ENCODE data around the gene ARL15. TPM values are rescaled to one million over a fixed set of nuclear protein-coding genes. Genes with fewer than 3 reads are reported as not detected.

Gene ARL15
- total RNA-seq, 1 experiment from 2014 or later: 0.64 TPM

DNA sequence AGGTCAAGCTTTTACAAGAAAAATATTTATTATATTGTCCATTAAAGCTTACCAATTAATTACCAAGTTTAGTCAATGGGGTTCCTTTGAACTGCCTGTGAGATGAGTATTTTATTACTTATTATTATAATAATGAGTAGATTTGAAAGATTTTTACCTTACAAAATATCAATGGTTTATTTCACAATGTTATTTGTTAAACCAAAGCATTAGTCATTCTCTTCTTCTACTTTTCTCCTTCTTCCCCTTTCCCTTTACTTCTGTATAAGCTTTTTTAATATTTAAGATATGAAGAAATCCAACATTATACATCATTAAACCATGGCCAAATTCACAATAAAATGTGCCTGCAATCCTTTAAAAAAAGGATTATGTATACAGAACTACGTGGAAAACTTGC, 369.5 kb downstream of the ARL15 start:
- in situ Hi-C loops (cut with HindIII; ENCODE audit: low sequenced_read_pairs): no loop called here
- no peak for DNase-seq (ENCODE audit: low spot score)

DNA sequence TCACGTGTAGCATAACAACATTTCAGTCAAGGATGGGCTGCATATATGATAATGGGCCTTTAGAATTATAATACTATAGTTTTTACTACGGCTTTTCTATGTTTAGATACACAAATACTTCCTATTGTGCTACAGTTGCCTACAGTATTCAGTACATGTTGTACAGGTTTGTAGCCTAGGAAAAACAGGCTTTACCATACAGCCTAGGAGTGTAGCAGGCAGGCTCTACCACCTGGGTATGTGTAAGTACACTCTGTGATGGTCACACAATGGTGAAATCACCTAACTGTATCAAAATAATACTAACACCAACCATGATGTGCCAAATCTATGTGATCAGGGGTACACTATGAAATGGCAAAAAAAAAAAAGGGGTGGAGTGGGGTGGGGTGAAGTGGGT, 372.9 kb downstream of the ARL15 start:
- DNase-seq (ENCODE audit: low spot score): no peak
- in situ Hi-C loops (cut with HindIII; ENCODE audit: low sequenced_read_pairs): no loop called here

DNA sequence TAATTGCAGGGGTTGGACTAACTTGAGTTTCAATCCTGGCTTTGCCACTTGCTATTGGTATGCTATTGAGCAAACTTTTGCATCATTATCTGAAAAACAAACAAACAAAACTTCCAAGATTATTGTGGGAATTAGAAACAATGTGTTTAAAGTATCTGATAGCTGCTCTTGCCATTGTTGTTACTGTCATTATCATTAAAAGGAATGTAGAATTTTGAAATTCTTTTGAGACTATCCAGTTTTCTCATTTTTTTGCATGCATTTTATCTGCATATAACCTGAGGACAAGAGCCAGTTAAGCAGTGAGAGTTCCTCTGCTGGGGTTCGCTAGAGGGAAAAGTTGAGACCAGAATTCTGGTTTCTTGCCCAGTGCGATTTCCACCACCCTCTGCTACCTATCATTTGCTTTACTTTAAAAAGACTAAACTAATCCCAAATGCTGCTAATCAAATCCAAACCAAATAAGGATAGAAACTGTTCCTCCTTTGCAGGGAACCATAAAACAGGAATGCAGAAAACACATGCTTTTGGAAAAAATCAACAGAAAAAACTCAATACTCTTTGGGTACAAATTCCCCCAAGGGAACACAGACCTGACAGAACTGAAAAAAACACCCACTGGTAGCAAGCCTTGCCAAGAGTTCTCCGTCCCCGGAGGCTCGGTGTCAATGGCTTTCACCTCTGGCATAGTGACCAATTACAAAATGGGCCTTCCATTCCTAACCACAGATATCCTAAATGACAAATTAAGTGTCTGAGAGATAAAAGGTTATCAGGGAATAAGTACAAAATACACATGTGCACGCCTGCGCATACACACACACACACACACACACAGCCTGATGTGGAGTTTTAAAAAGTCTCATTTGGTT, 373.7 kb downstream of the ARL15 start:
- no peak for DNase-seq (ENCODE audit: low spot score)
- in situ Hi-C loops (cut with HindIII; ENCODE audit: low sequenced_read_pairs): no loop called here

DNA sequence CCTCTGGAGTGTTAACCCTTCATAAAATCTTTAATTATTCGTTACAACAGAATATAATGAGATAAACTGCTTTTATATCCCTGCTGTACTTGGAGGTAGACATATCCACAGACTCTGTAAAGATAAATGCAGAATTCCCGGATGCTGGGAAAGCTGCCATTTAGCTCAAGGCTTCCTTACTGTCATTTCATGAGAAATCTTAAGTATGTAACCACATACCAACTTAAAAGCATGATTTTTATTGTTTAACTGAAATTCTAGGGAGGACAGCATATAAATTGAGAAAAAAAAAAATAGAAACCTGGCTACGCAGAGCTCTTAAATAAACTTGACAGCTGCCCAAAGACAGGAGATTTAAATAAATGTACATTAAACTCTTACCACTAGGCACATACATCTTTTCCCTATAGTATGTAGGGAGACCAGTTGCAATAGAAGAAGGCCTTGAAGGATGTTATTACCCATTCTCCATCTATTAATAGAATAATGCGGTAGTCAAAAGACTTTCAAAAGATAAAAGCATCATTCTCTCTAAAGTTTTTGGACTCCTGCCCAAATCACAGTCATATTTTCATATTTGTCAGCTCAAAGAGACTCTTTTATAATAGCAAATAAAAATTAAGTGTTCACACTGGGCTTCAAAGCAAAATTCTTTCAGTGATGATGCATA, 376.1 kb downstream of the ARL15 start:
- in situ Hi-C loops (cut with HindIII; ENCODE audit: low sequenced_read_pairs): no loop called here

DNA sequence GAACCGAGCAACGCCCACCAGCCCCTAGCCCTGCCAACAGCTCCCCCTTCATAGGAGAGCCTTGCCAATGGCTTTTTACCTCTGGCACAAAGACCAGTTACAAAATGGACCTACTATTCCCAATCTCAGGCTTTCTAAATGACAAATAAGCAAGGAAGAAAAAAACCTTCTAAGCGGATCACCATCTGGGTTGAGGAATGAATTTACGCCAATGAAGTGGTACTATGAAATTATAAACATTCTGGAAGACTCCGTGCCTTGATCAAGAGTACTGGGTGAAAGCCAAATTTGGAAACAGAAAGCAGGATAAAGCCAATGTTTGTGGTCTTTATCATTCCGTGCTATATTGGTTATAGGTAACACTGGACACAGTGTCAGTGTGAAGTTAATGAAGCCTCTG, 378.0 kb downstream of the ARL15 start:
- in situ Hi-C loops (cut with HindIII; ENCODE audit: low sequenced_read_pairs): no loop called here
- no peak for DNase-seq (ENCODE audit: low spot score)

More for the DNA sequence above, 376.1 kb downstream of the ARL15 start:
- DNase-seq (ENCODE audit: low spot score): no peak

DNA sequence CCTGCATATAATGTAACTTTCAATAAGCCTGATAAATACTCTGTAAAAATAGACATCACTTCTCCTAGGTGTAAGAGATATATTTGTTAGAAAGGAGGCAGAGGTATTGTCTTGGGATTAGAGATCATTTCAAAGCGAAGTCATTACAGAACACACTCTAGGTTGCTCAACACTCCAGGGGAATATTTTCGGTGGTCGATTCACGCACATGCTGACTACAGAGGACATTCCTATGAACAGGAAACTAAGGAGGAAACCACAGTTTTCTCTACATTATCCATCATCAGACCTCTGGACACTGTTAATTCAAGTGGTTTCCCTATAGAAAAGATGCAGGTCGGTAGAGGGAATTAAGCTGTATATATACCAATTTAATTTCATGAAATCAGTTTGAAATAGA, 379.9 kb downstream of the ARL15 start:
- no peak for DNase-seq (ENCODE audit: low spot score)

DNA sequence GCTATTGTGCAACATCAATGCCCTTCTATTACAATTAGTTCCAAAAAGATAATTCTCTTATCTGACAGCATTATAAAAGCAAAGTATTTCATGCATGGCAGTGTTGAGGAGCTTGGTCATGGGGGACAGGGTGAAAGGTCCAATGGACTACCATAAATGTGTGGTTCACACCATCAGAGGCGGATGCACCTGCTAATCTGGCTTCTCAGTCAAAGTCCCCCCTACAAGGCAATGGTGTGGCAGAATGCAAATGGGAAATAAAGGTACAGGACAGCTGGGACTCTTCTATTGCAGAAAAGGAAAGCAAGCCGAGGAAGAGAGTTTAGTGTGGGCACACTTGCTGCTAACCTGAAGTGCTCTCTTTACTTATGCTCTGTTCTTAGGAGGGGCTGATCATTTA, 380.8 kb downstream of the ARL15 start:
- no peak for DNase-seq (ENCODE audit: low spot score)
- in situ Hi-C loops (cut with HindIII; ENCODE audit: low sequenced_read_pairs): no loop called here

More for the DNA sequence above, 379.9 kb downstream of the ARL15 start:
- in situ Hi-C loops (cut with HindIII; ENCODE audit: low sequenced_read_pairs): no loop called here

DNA sequence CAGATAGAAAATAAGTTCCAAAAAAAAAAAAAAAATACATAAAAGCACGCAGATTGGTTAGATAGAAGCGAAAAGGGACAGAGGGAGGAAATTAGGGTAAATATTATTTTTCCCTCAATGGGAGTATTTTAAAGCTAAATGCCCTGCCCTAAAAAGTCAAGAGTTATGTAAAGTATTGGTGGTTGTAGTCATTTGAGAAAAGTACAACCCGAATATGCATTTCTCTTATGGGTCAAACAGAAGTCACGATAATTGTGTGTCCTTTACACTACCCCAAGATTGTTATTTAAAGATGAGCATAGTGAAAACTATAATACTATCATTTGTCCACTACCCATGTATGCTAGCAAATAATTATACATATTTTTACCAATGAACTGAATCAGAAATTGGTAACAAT, 381.2 kb downstream of the ARL15 start:
- in situ Hi-C loops (cut with HindIII; ENCODE audit: low sequenced_read_pairs): no loop called here
- no peak for DNase-seq (ENCODE audit: low spot score)

DNA sequence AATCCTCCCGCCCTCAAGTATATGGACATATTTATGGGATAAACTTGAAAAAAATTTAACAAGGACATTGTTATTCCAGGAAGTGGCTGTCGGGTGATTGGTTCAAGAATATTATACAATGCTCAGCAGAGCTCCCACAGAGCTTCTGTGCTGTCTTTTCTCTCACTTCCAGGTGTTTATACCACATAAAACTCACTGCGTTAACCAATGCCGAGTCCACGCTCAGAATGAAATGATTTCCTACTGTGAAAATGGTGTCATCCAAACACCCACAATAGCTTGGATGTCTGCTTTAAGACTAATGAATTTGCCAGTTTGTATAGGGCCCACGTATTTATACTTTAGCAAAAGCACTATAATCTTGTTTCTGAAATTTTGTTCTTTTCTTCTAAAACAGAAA, 381.7 kb downstream of the ARL15 start:
- in situ Hi-C loops (cut with HindIII; ENCODE audit: low sequenced_read_pairs): no loop called here
- DNase-seq (ENCODE audit: low spot score): no peak

DNA sequence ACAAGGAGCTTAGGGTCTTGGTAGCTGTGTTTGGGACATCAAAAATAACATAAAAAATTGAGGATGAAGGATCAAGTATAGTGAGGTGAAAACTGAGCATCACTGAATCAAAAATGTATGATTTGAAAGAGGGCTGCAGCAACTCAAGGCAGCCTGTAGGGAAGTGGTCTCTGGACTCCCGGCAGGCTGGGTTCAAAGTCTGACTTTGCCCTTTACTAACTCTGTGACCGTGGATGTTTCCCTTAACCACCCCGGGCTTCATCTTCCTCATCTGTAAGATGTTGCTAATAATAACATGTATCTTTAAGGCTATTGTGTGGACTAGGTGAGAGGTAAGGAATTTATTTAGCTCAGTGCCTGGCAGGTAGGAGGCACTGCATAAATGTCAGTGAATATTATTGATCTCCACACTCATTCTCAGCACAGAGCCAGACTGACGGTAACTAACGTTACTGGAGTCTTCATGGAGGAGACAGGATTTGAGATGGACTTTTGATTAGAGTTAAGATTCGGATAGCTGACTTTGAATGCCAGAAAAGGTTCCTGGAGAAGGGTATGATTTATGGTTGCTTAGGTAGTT, 382.6 kb downstream of the ARL15 start:
- in situ Hi-C loops (cut with HindIII; ENCODE audit: low sequenced_read_pairs): no loop called here
- DNase-seq (ENCODE audit: low spot score): no peak

DNA sequence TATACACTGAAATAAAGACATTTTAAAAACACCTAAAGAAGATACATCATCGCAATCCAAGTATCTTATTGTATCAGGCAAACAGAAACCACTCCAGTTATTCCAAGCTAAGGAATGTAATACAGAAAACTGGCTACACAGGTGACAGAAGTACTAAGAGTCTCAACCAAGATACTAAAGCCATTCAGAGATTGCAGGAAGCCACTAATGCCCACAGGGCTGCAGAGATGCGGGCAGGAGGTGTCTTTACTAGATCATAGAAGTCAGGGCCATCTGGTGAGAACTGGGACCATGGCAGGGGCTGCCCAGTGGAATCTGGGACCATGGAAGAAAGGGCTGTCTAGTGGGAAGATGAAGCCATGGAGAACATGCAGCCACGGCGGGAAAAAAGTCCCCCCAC, 384.3 kb downstream of the ARL15 start:
- no peak for DNase-seq (ENCODE audit: low spot score)
- in situ Hi-C loops (cut with HindIII; ENCODE audit: low sequenced_read_pairs): no loop called here

DNA sequence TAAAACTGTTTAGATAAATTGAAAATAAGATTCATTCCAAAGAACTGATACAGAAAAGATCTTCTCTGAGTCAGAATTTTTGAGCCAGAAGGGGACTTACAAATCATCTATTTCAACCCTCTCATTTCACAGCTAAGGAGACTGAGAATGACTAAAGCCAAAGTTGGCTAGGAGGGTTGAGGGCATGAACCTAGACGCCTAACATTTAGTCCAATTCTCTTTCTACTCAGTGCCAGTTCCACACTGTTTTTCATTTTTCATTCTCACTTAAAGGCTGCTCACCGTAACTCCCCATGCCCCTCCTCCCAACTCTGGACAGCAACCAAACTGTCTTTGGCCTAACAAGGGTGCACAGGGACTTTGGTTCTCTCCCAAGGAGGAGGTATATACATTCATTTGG, 386.0 kb downstream of the ARL15 start:
- DNase-seq (ENCODE audit: low spot score): no peak
- in situ Hi-C loops (cut with HindIII; ENCODE audit: low sequenced_read_pairs): no loop called here

DNA sequence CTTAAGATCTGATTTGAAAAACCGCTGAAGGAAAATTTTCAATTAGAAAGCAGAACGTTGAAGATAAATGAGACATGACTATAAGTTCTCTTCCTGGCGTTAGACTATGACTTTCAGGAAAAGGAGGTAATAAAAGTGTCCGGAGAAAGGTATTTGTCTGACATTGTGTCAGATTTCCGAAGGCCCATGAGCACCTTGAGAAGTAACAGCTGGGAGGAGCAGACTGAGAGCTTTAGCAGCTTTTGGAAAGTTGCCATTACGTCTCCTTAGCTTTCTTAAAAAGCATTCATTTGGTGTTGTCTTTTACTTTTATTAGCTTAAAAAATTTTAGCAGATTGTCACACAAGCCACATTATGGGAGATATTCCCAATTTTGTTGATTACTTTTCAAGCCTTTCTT, 386.4 kb downstream of the ARL15 start:
- DNase-seq (ENCODE audit: low spot score): no peak
- in situ Hi-C loops (cut with HindIII; ENCODE audit: low sequenced_read_pairs): no loop called here

DNA sequence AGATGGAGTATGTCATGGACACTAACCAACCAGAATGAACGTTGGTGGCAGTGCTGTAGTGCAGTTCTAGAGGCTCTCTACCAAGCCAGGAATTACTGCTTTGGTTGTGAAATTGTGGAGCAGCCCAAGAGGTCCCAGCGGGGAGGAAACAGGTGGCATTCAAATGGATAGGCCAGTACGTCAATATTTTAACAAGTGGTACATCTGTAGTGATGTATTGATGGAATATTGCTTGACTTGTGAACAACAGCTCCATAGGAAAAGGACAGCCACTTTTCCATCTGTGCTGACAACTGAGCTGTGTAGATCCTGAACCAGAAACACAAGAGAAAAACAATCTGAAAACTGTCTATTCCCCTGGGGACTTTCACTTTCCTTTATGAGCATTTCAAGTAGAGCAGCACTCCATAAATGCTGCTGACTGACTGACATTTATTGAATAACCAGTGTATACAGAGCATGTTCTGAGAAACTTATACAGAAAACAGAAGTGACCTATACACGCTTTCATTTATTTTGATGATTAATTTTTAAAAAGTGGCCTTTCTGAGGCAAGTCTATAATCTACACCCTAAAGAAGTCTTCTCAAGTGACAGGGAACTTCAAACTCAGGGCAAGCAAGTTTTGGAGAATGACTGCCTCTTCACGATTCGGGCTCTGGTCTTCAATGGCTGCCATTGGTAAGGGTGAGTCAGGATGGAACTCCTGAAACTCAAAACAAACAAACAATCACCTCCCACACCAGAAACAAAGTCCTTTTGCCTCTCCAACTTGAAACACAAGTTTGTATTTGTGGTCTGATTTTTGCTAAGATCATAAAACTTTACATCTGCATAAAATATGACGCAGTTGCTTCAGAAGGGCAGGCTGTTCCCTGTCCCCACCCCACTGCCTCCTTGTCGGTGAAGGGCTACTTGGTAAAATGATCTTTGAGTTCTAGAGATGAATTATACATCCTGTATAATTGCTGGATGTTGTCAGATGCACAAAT, 387.6 kb downstream of the ARL15 start:
- in situ Hi-C loops (cut with HindIII; ENCODE audit: low sequenced_read_pairs): no loop called here
- DNase-seq (ENCODE audit: low spot score): no peak

DNA sequence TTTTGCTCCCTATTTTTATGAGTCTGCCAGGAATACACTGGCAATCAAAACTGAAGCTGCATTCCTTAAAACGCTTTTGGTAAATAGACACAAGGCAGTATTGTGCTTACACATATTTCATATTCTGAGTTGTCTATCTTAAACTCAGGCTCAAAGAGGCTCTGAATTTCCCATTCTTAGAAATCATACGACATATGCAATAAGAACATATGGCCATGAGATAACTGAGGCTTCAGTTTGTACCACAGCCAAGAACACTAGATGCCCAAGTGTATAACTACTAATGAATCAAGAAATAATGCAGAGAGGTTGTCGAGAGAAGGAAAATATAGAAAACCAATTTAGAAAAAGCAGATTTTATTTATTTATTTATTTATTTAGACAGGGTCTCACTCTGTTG, 392.5 kb downstream of the ARL15 start:
- DNase-seq (ENCODE audit: low spot score): no peak
- in situ Hi-C loops (cut with HindIII; ENCODE audit: low sequenced_read_pairs): no loop called here

DNA sequence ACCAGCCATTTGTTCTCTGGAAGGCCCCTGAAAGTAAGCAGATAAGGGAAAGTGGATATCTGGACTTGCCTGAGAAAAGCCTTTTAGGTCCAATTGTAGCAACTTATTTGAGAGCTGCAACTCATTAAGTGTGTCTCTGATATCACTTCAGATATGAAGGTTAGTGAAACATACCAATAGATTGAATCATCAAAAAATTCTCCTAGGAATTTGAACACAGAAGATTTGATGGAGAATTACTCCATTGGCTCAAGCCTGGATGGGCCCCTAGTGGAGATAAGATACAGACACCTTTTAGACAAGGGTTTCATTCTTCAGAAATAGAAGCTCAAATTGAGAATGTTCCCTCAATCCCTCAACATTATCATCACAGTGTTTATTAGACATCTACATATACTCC, 393.3 kb downstream of the ARL15 start:
- no peak for DNase-seq (ENCODE audit: low spot score)
- in situ Hi-C loops (cut with HindIII; ENCODE audit: low sequenced_read_pairs): no loop called here

DNA sequence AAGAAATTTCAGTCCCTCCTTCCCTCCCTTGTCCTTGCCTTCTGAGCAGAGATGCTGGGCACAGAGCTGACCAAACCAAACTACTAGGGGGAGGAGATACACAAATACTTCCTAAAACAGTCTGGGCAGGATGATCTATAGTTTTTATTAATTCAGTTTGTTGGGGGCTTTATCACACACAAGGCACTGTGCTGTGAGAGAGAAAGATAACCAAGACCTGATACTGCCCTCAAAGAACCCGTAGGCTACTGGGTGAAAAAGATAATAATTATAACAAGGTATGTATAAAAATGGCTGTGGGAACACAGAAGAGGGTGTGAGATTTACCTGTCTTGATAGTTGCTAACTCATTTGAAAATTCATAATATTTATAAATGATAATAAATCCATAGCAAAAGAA, 395.3 kb downstream of the ARL15 start:
- DNase-seq (ENCODE audit: low spot score): no peak
- in situ Hi-C loops (cut with HindIII; ENCODE audit: low sequenced_read_pairs): no loop called here

DNA sequence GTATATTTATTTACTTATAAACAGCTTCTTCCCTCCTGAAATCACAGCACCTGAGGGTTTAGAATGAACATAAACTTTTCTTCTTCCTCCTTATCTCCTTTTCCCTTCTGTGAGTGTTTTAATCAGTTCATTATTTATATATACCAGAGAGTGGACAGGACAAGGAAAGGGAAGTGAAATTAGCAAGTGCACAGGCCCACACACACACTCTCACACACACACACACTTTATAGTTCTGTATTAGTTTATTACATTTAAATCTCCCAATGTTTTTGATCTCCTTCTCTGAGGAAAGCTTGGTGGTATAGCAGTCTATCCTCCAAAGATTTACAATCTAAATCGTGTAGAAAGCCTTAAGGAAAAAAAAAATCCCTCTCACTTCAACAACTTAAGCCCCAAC, 396.4 kb downstream of the ARL15 start:
- no peak for DNase-seq (ENCODE audit: low spot score)
- in situ Hi-C loops (cut with HindIII; ENCODE audit: low sequenced_read_pairs): no loop called here

DNA sequence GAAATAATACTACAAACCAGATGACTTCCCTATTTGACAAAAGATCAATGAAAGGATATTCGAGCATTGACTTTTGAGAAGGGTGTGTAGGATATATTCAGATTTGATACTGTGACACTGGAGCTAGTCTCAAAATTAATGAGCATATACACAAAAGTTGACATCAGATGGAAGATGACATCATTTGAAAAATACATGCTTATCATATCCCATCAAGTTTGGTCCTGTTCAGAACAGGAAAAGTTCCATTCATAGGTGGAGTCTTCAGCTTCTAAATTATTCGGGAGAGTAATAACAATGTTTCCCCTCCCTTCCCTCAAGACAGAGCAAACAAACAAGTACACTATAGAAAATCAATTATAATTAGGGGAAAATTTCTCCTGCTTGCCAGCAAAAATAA, 401.6 kb downstream of the ARL15 start:
- in situ Hi-C loops (cut with HindIII; ENCODE audit: low sequenced_read_pairs): no loop called here
- no peak for DNase-seq (ENCODE audit: low spot score)

Measured in G401 (cell line).